GM21723 (cell line): Measurements from ENCODE around the gene INPP4A.

Experiments used
- ATAC-seq: cut with Tn5 transposase; IDR thresholded peaks from one replicate; pipeline ENCODE4 v1.9.1; 2021; ENCODE audit warnings: mild to moderate bottlenecking, moderate library complexity; ENCODE audit not compliant: unreplicated experiment

Gene INPP4A

GRCh38 chr2:98473995-98474780 lies 29.5 kb downstream of the INPP4A start:
- peak; percentile 48 for ATAC-seq

GRCh38 chr2:98474979-98475632 lies 30.4 kb downstream of the INPP4A start:
- ATAC-seq, result no peak

- ATAC-seq, result no peak
These were observed 31.7 kb downstream of the INPP4A start for GRCh38 chr2:98476192-98476868.

DNA sequence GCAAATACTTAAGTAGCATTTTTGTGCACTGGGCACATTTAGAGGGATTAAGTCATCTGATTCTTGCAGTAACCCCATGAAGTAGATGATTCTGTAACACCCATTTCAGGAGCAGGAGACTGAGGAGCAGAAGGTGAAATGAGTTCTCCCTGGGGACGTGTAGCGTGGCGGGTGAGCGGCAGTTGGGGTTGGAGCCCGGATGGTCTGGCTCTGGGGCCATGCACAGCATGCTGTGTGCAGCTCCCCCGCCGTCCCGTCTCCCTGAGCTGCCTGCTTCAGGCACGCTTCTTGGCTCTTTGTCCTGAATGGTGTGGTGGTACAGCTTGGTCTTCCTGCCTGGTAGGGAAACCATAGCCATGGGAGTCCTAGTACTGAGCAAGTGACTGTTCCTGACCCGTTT lies 32.4 kb downstream of the INPP4A start:
- no peak for ATAC-seq

DNA sequence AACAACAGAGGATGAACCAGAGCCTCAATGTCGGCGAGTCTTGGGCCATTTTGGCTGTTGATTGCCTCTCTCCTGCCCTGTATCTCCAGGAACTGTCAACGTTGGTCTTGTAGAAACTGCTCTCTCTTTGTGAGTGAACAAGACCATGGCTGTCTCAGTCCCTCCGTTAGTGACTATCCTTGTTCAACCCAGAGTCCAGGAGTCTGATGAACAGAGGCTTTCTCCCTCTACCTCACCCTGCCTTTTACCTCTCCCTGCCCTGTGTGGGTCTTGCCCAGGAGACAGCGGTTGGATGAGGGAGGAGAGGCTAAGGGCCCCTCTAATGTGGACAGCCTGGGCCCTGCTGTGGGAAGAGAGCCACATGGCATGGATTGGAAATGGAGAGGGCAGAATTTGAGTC lies 32.8 kb downstream of the INPP4A start:
- no peak for ATAC-seq

GRCh38 chr2:98478088-98478551 lies 33.5 kb downstream of the INPP4A start:
- no peak for ATAC-seq

DNA sequence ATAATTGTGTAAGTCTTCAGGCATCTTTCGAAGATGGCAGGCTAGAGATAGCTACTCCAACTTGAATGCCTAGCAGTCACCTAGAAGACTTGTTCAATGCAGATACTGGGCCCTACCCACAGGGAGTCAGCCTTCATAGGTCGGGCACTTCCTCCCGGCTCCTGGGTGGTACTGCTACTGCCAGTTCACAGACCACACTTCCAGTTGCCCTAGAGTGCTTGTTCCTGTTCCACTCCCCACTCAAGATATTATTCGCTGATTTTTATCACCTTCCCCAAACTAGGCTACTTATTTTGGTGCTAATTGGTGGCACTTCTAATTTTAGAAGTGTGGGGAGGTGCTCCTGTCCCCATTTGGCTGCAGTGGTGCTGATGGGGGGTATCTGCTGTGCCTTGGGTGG lies 34.2 kb downstream of the INPP4A start:
- ATAC-seq, result no peak

- no peak for ATAC-seq
These were observed 34.7 kb downstream of the INPP4A start for GRCh38 chr2:98479371-98479770.

GRCh38 chr2:98479959-98480524 lies 35.4 kb downstream of the INPP4A start:
- ATAC-seq, result no peak

DNA sequence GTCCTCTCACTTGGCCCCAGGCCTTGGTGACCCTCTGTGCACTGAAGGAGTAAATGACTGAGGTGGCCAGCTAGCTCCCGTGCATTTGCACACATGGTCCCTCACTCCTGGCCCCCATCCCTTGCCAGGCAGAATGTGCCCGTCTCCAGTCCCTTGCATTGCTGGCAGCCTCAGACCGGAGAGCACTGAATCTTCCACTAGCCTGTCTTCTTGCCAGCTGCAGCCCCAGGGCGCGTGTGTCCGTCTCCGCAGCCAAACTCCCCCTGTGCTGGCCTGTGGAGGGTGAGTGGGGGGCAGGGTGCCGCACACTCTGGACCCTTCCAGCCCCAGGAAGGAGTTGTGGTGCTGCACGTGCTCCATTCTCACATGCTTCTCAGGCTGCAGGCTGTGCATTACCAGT lies 35.9 kb downstream of the INPP4A start:
- no peak for ATAC-seq

DNA sequence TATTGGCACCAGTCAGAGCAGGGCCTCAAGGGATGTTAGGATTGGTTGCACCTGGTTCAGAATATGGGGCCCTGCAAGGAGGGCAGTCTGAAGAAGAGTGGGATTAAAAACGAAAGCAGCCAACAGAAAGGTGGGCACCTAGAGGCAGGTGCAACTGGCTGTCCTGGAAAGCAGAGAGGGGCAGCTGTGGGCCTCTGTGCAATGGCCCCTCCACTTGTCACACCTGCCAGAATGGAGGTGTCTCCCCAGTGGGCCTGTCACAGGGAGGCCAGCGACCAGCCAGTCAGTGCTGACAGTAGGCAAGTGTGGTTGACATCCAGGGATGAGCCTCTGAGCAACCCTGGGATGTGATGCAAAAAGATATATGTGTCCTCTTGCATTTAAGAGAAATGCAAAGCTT lies 37.7 kb downstream of the INPP4A start:
- ATAC-seq, result no peak

- peak; percentile 64 for ATAC-seq
These were observed 38.7 kb downstream of the INPP4A start for GRCh38 chr2:98483257-98483861.

GRCh38 chr2:98484121-98484557 lies 39.5 kb downstream of the INPP4A start:
- no peak for ATAC-seq

GRCh38 chr2:98484652-98485452 lies 40.2 kb downstream of the INPP4A start:
- no peak for ATAC-seq

GRCh38 chr2:98485453-98485755 lies 40.7 kb downstream of the INPP4A start:
- no peak for ATAC-seq

- no peak for ATAC-seq
These were observed 41.8 kb downstream of the INPP4A start for GRCh38 chr2:98486374-98486981.

DNA sequence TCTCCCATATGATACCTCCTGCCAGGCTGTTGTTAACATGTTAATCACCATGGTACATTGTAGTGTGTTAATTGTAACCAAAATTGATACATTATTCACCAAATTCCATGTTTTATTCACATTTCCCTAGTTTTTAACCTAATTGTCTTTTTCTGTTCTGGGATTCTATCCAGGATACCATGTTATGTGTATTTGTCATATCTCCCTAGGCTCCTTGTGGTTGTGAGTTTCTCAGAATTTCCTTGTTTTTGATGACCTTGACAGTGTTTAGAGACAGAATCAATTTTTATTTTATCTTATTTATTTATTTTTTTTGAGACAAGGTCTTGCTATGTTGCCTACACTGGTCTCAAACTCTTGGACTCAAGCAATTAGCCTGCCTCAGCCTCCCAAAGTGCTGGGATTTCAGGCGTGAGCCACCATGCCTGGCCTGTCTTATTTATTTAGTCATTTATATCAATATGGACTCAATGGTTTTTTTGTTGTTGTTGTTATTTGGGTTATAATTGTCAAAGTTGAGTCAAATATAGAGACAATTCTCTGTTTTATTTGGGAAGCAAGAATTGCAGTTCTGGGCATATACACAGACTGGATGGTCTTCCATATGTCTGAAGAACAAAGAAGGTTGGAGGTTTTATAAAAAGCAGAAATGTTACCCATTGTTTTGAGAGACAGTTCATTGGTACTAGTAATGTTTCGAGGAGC lies 42.6 kb downstream of the INPP4A start:
- no peak for ATAC-seq

DNA sequence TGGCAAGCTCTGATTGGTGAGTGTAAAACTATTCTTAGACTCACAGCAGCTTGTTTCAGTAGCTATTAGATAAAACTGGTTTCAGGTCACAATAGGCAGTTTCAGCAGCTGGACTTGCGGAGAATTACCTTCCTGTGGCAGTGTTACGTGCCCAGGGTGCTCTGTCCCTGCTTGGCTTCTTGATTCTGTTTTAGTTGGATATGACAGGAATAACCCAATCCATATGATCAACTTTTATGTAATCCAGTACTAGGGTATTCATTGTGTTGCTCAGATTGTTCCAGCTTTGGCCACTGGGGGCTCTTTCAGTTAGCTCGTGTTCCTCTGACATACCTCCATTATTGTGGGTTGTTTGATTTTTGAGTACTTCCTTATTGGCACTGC lies 43.1 kb downstream of the INPP4A start:
- ATAC-seq, result peak; percentile 61

DNA sequence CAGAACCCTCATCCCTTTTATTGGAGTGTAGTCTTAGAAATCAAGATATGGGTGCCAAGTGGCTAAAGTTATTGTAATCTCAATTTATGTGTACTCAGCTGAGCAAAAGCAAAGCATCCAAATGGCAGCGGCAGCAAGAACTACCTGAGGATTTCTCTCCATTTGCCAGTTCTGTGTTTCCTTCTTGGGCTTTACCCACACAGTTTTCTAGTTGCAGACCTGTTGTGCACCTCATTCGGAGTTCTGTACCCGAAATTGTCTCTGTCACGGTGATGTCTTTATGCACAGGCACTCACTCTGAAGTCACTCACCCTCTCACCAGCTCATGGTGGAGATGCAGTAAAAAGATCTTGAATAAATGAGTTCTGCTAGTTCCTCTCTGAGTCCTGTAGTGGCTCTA lies 43.6 kb downstream of the INPP4A start:
- no peak for ATAC-seq
